A549 (cell line): Measurements from ENCODE around the gene KCNJ1. TPM values are rescaled to one million over a fixed set of nuclear protein-coding genes. Genes with fewer than 3 reads are reported as not detected.

ENCODE experiments used
- ATAC-seq, 2 experiments: fragments of 200-7000 bp in 1 of 2; fragments of >200 bp in 1 of 2; cut with Nextera tagmentation in 1 of 2; cut with Tn5 transposase in 1 of 2; 3 replicates each; pipeline versions ENCODE4 v1.8.0 to v1.9.1; 2018 to 2020; ENCODE audit warnings: mild to moderate bottlenecking in 1 of 2, moderate library complexity in 1 of 2
- CTCF ChIA-PET: fragments of 300-600 bp; sonication (Branson Sonifier 250); formaldehyde crosslinking; extraction: SDS; loops from one replicate; lab custom pipeline; 2021; ENCODE audit warnings: antibody characterized with exemption, inconsistent platforms; lab: Yijun Ruan, JAX
- POLR2A ChIA-PET: fragments of 350-600 bp; formaldehyde crosslinking; extraction: SDS; loops from one replicate; lab custom pipeline; 2021; ENCODE audit warnings: antibody characterized with exemption, inconsistent platforms; lab: Yijun Ruan, JAX
- DNase-seq, 2 experiments: peaks; one replicate each; pipeline versions ENCODE4 v3.0.0 to v3.0.0-alpha.2; 2011 to 2016; ENCODE audit warnings: low read depth in 1 of 2, low spot score in 1 of 2
- FAIRE-seq: peaks from 2 replicates; lab custom pipeline; 2011; peaks lifted over from hg19 to GRCh38; lab: Jason Lieb, UNC
- H3K27ac ChIP-seq, 2 experiments: fragments of >200 bp; sonication (Bioruptor Twin); formaldehyde crosslinking; 3 replicates each; pipeline ENCODE4 v1.5.1; 2016 to 2017
- H3K4me1 ChIP-seq: fragments of >200 bp; sonication (Bioruptor Twin); formaldehyde crosslinking; 3 replicates; pipeline ENCODE4 v1.6.1; 2016
- H3K4me2 ChIP-seq: fragments of >200 bp; sonication (Bioruptor Twin); formaldehyde crosslinking; 3 replicates; pipeline ENCODE4 v1.6.1; 2016
- H3K4me3 ChIP-seq: fragments of >200 bp; sonication (Bioruptor Twin); formaldehyde crosslinking; 3 replicates; pipeline ENCODE4 v1.5.1; 2016
- H3K9me3 ChIP-seq: fragments of >200 bp; sonication (Bioruptor Twin); formaldehyde crosslinking; 3 replicates; pipeline ENCODE4 v1.6.1; 2016
- CEBPB ChIP-seq, 2 experiments: fragments of >200 bp in 1 of 2; sonication (Bioruptor Twin) in 1 of 2; formaldehyde crosslinking in 1 of 2; IDR thresholded peaks; 2 replicates each; pipeline ENCODE4 v1.6.1; 2012 to 2016
- CHD4 ChIP-seq: fragments of 200-600 bp; sonication (generic); IDR thresholded peaks from 2 replicates; pipeline ENCODE4 v1.6.1; 2016; ENCODE audit warnings: antibody characterized with exemption, mild to moderate bottlenecking, borderline replicate concordance
- FOSL2 ChIP-seq, 2 experiments: fragments of 450-650 bp in 1 of 2; fragments of >200 bp in 1 of 2; sonication (Bioruptor Twin) in 1 of 2; formaldehyde crosslinking; IDR thresholded peaks; 2 replicates each; pipeline versions ENCODE4 v1.5.0 to v1.6.1; 2016 to 2020; ENCODE audit warnings: mild to moderate bottlenecking in 1 of 2, moderate library complexity in 1 of 2
- GATA3 ChIP-seq: IDR thresholded peaks from 2 replicates; pipeline ENCODE4 v1.6.1; 2012; ENCODE audit warnings: borderline replicate concordance
- HEYL ChIP-seq: fragments of 250-450 bp; sonication (Bioruptor Pico); IDR thresholded peaks from 2 replicates; pipeline ENCODE4 v1.8.0; 2021; ENCODE audit warnings: mild to moderate bottlenecking, moderate library complexity
- HOXB5 ChIP-seq: fragments of 250-450 bp; sonication (Bioruptor Pico); IDR thresholded peaks from 2 replicates; pipeline ENCODE4 v1.5.0; 2020; ENCODE audit warnings: mild to moderate bottlenecking, moderate library complexity
- MAFK ChIP-seq: fragments of 450-650 bp; IDR thresholded peaks from 2 replicates; pipeline ENCODE4 v1.6.1; 2014; ENCODE audit not compliant: partially characterized antibody
- MAX ChIP-seq: IDR thresholded peaks from 2 replicates; pipeline ENCODE4 v1.6.1; 2012
- MYC ChIP-seq: IDR thresholded peaks from 2 replicates; pipeline ENCODE4 v1.6.1; 2012; ENCODE audit warnings: mild to moderate bottlenecking, inconsistent platforms, low read length, improper control_type of control experiment, borderline replicate concordance
- NPAS2 ChIP-seq: fragments of 250-450 bp; sonication (Bioruptor Pico); IDR thresholded peaks from 2 replicates; pipeline ENCODE4 v1.8.0; 2022; ENCODE audit warnings: mild to moderate bottlenecking, moderate library complexity, borderline replicate concordance
- NR3C1 ChIP-seq: fragments of >200 bp; sonication (Bioruptor Twin); formaldehyde crosslinking; IDR thresholded peaks from 3 replicates; pipeline ENCODE4 v1.6.1; 2017
- PBX3 ChIP-seq: IDR thresholded peaks from 2 replicates; pipeline ENCODE4 v1.6.1; 2012
- POLR2A ChIP-seq: IDR thresholded peaks from 2 replicates; pipeline ENCODE4 v1.6.1; 2012; ENCODE audit warnings: mild to moderate bottlenecking, low read length
- RAD21 ChIP-seq, 2 experiments: fragments of >200 bp in 1 of 2; sonication (Bioruptor Twin) in 1 of 2; formaldehyde crosslinking in 1 of 2; IDR thresholded peaks in 1 of 2; conservative IDR thresholded peaks in 1 of 2; 2 replicates in 1 of 2; 3 replicates in 1 of 2; pipeline ENCODE4 v1.6.1; 2012 to 2018; ENCODE audit warnings: inconsistent platforms in 1 of 2
- RCOR1 ChIP-seq: fragments of 150-350 bp; IDR thresholded peaks from 2 replicates; pipeline ENCODE4 v1.6.1; 2014; ENCODE audit warnings: antibody characterized with exemption, low read length, low read depth
- SMC3 ChIP-seq: fragments of >200 bp; sonication (Bioruptor Twin); formaldehyde crosslinking; IDR thresholded peaks from 3 replicates; pipeline ENCODE4 v1.6.1; 2018; ENCODE audit warnings: inconsistent platforms
- TP53 ChIP-seq: fragments of 250-450 bp; sonication (Bioruptor Pico); IDR thresholded peaks from 2 replicates; pipeline ENCODE4 v1.5.0; 2021; ENCODE audit warnings: mild to moderate bottlenecking, moderate library complexity
- ZNF302 ChIP-seq: fragments of 250-450 bp; sonication (Bioruptor Pico); IDR thresholded peaks from 2 replicates; pipeline ENCODE4 v1.9.0; 2021; ENCODE audit warnings: inconsistent platforms, mild to moderate bottlenecking, moderate library complexity
- WGBS: methylation state at CpG from one replicate; pipeline ENCODE4 v1.1.6; 2017; ENCODE audit errors: missing lambda C conversion rate; 5-methylcytosine and 5-hydroxymethylcytosine counted together
- polyA plus RNA-seq, 4 experiments: library from polyadenylated mRNA; depleted of rRNA in 3 of 4; stranded (reverse); fragments of >200 nt; fragmentation: RNase III in 1 of 4; extraction: RNeasy Plus Mini Kit Qiagen cat#74134 plus additional on column Dnase treatment in 1 of 4; gene quantifications; 2 replicates in 3 of 4; 3 replicates in 1 of 4; pipeline ENCODE4 v1.2.3, GENCODE V29; 2011 to 2017
- TF ChIP-seq, protein P1 (sequence below): fragments of >200 bp; sonication (Bioruptor Twin); formaldehyde crosslinking; IDR thresholded peaks from 2 replicates; pipeline ENCODE4 v1.6.1; 2016
- TF ChIP-seq, protein P2 (sequence below): fragments of >200 bp; sonication (Bioruptor Twin); formaldehyde crosslinking; IDR thresholded peaks from 3 replicates; pipeline ENCODE4 v1.6.1; 2016
- TF ChIP-seq, protein P3 (sequence below): fragments of >200 bp; sonication (Bioruptor Twin); formaldehyde crosslinking; IDR thresholded peaks from 3 replicates; pipeline ENCODE4 v1.5.1; 2016

The KCNJ1 gene
- polyA plus RNA-seq, 2 of the 4 experiments (the other 2 are of a cell fraction), result 0.12 TPM; not detected in 1

GRCh38 chr11:128802358-128802981 lies 64.6 kb downstream of the KCNJ1 start:
- H3K4me2 ChIP-seq, result no peak overlapping the region
- H3K27ac ChIP-seq, result no peak overlapping the region
- CTCF ChIA-PET, result interaction anchor here (0.9 to 1.5 kb wide), 11 partner anchors 10 to 644 kb away, joined by 3 to 8 read pairs (median 4); no protein-coding TSS in a partner anchor
- FAIRE-seq, result no peak
- DNase-seq, result peak; percentile 15 to 43
- no peak overlapping the region for H3K4me3 ChIP-seq
- H3K9me3 ChIP-seq, result no peaks in the 10 kb centered on the region
- no peaks in the 10 kb centered on the region for H3K4me1 ChIP-seq
- 47% methylated on average over 4 of the region's 4 CpGs for WGBS
- ATAC-seq, result peak; percentile 64 to 87; a peak in 4 of 6 replicates
- POLR2A ChIA-PET, result no interaction called here
- TF ChIP-seq SMC3 (peak; percentile 22; the same call in 1 of the 3 replicates), RAD21 (conservative IDR thresholded peaks at IDR 0.05 in 1 of 2, IDR thresholded peaks at IDR 0.05 in 1 of 2) (peak in 1 of 2 experiments; percentile 28; a peak in 2 of 5 replicates)
- TF ChIP-seq, protein P1, sequence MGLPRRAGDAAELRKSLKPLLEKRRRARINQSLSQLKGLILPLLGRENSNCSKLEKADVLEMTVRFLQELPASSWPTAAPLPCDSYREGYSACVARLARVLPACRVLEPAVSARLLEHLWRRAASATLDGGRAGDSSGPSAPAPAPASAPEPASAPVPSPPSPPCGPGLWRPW, result no peak

GRCh38 chr11:128800871-128801417 lies 66.2 kb downstream of the KCNJ1 start:
- H3K4me1 ChIP-seq, result no peaks in the 10 kb centered on the region
- H3K9me3 ChIP-seq, result no peaks in the 10 kb centered on the region
- H3K4me2 ChIP-seq, result no peak overlapping the region
- H3K27ac ChIP-seq, result no peak overlapping the region
- DNase-seq (no peak), ATAC-seq (no peak), FAIRE-seq (no peak)
- ChIA-PET CTCF (interaction anchor here (1.0 to 1.6 kb wide), 2 partner anchors 30 to 629 kb away, joined by 3 to 5 read pairs; no protein-coding TSS in a partner anchor), POLR2A (no interaction called here)
- TF ChIP-seq, protein P1, result no peak
- WGBS, result 60% methylated on average over 3 of the region's 8 CpGs
- H3K4me3 ChIP-seq, result no peak overlapping the region

GRCh38 chr11:128796270-128796669 lies 70.8 kb downstream of the KCNJ1 start:
- TF ChIP-seq HOXB5 (no peak), TP53 (CRISPR knock-in tag) (no peak), ZNF302 (CRISPR knock-in tag) (no peak), CHD4 (no peak), MAFK (no peak)
- ATAC-seq, result no peak
- CTCF ChIA-PET, result no interaction called here

GRCh38 chr11:128790196-128790595 lies 76.9 kb downstream of the KCNJ1 start:
- DNase-seq, result no peak
- no peak overlapping the region for H3K27ac ChIP-seq
- no peak for ATAC-seq
- WGBS, result 49% methylated on average over 11 of the region's 11 CpGs
- H3K9me3 ChIP-seq, result no peaks in the 10 kb centered on the region
- no peak overlapping the region for H3K4me2 ChIP-seq
- no peak overlapping the region for H3K4me3 ChIP-seq
- no peaks in the 10 kb centered on the region for H3K4me1 ChIP-seq
- no peak for FAIRE-seq
- POLR2A ChIA-PET, result no interaction called here
- CTCF ChIA-PET, result no interaction called here
- TF ChIP-seq NPAS2 (CRISPR knock-in tag) (no peak), TP53 (CRISPR knock-in tag) (no peak), FOSL2 (IDR thresholded peaks at IDR 0.05) (no peak), FOSL2 (CRISPR knock-in tag; IDR thresholded peaks at IDR 0.05) (no peak), CEBPB (IDR thresholded peaks at IDR 0.05) (no peak), MAX (no peak), PBX3 (no peak), RCOR1 (no peak), SMC3 (no peak), MYC (no peak), HEYL (CRISPR knock-in tag) (no peak), POLR2A (no peak), NR3C1 (no peak), GATA3 (no peak)
- TF ChIP-seq, protein P2, sequence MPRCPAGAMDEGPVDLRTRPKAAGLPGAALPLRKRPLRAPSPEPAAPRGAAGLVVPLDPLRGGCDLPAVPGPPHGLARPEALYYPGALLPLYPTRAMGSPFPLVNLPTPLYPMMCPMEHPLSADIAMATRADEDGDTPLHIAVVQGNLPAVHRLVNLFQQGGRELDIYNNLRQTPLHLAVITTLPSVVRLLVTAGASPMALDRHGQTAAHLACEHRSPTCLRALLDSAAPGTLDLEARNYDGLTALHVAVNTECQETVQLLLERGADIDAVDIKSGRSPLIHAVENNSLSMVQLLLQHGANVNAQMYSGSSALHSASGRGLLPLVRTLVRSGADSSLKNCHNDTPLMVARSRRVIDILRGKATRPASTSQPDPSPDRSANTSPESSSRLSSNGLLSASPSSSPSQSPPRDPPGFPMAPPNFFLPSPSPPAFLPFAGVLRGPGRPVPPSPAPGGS, result no peak
- TF ChIP-seq, protein P3, sequence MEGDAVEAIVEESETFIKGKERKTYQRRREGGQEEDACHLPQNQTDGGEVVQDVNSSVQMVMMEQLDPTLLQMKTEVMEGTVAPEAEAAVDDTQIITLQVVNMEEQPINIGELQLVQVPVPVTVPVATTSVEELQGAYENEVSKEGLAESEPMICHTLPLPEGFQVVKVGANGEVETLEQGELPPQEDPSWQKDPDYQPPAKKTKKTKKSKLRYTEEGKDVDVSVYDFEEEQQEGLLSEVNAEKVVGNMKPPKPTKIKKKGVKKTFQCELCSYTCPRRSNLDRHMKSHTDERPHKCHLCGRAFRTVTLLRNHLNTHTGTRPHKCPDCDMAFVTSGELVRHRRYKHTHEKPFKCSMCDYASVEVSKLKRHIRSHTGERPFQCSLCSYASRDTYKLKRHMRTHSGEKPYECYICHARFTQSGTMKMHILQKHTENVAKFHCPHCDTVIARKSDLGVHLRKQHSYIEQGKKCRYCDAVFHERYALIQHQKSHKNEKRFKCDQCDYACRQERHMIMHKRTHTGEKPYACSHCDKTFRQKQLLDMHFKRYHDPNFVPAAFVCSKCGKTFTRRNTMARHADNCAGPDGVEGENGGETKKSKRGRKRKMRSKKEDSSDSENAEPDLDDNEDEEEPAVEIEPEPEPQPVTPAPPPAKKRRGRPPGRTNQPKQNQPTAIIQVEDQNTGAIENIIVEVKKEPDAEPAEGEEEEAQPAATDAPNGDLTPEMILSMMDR, result no peak

More at GRCh38 chr11:128796270-128796669, 70.8 kb downstream of the KCNJ1 start:
- FAIRE-seq (no peak), DNase-seq (no peak)
- POLR2A ChIA-PET, result no interaction called here
- no peaks in the 10 kb centered on the region for H3K4me1 ChIP-seq
- no peaks in the 10 kb centered on the region for H3K9me3 ChIP-seq
- WGBS, result 52% methylated on average over 2 of the region's 2 CpGs
- no peak overlapping the region for H3K4me3 ChIP-seq
- H3K27ac ChIP-seq, result no peak overlapping the region
- no peak overlapping the region for H3K4me2 ChIP-seq
